HepG2 (cell line): ENCODE results near the gene YTHDF1.

Experiments used
- CREM ChIP-seq, 2 experiments: sonication (generic) in 1 of 2; formaldehyde crosslinking in 1 of 2; IDR thresholded peaks; 2 replicates each; pipeline versions ENCODE4 v1.4.0 to v1.6.1; 2016 to 2020; ENCODE audit warnings: antibody characterized with exemption in 1 of 2, mild to moderate bottlenecking in 1 of 2, missing genetic modification reagents in 1 of 2
- GATAD2A ChIP-seq: IDR thresholded peaks from 2 replicates; pipeline ENCODE4 v1.6.1; 2016
- NONO ChIP-seq, 2 experiments: fragments of 450-650 bp in 1 of 2; sonication (generic) in 1 of 2; formaldehyde crosslinking in 1 of 2; IDR thresholded peaks in 1 of 2; conservative IDR thresholded peaks in 1 of 2; 2 replicates each; pipeline versions ENCODE4 v1.6.1 to v1.8.0; 2017 to 2022; ENCODE audit warnings: mild to moderate bottlenecking in 1 of 2, missing genetic modification reagents in 1 of 2, moderate library complexity in 1 of 2
- NR2C2 ChIP-seq: sonication (generic); formaldehyde crosslinking; IDR thresholded peaks from 2 replicates; pipeline ENCODE4 v1.4.0; 2020; ENCODE audit warnings: missing genetic modification reagents, mild to moderate bottlenecking, moderate library complexity, borderline replicate concordance
- POLR2AphosphoS5 ChIP-seq: IDR thresholded peaks from 2 replicates; pipeline ENCODE4 v1.6.1; 2012; ENCODE audit warnings: low read depth, low read length
- SSRP1 ChIP-seq: IDR thresholded peaks from 2 replicates; pipeline ENCODE4 v1.6.1; 2016; ENCODE audit warnings: control low read depth
- TF ChIP-seq, protein P1 (sequence below), 2 experiments: sonication (generic) in 1 of 2; formaldehyde crosslinking in 1 of 2; IDR thresholded peaks; 2 replicates each; pipeline versions ENCODE4 v1.5.1 to v1.6.1; 2011 to 2020; ENCODE audit warnings: borderline replicate concordance in 1 of 2, low read depth in 1 of 2, low read length in 1 of 2, mild to moderate bottlenecking in 1 of 2, missing genetic modification reagents in 1 of 2, moderate library complexity in 1 of 2
- TF ChIP-seq, protein P2 (sequence below): sonication (generic); formaldehyde crosslinking; IDR thresholded peaks from 2 replicates; pipeline ENCODE4 v1.5.0; 2020; ENCODE audit warnings: mild to moderate bottlenecking, missing genetic modification reagents, moderate library complexity

DNA sequence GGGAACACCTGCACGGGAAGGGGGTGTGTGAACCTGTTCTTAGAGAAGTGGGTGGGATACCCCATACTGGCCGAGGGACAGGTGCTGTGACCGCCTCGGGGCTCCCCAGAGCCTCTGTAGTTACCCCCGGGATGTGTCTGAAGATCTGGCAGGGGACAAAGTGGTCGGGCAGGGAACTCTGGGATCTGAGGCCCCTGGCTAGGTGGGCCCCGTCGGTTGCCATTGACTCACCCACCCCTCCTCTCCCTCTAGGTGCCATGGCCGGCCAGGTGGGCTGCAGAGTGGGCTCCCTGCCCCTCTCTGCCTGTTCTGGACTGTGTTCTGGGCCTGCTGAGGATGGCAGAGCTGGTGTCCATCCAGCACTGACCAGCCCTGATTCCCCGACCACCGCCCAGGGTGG, 24.1 kb upstream of the YTHDF1 start:
- TF ChIP-seq NONO (IDR thresholded peaks at IDR 0.05) (no peak), NONO (CRISPR knock-in tag; conservative IDR thresholded peaks at IDR 0.05) (no peak), POLR2AphosphoS5 (no peak), SSRP1 (CRISPR knock-in tag) (no peak), CREM (IDR thresholded peaks at IDR 0.05) (no peak), CREM (CRISPR knock-in tag; IDR thresholded peaks at IDR 0.05) (no peak), NR2C2 (CRISPR knock-in tag) (no peak), GATAD2A (CRISPR knock-in tag) (no peak)
- TF ChIP-seq, protein P1, sequence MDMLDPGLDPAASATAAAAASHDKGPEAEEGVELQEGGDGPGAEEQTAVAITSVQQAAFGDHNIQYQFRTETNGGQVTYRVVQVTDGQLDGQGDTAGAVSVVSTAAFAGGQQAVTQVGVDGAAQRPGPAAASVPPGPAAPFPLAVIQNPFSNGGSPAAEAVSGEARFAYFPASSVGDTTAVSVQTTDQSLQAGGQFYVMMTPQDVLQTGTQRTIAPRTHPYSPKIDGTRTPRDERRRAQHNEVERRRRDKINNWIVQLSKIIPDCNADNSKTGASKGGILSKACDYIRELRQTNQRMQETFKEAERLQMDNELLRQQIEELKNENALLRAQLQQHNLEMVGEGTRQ (IDR thresholded peaks at IDR 0.05; ENCODE audit: low read depth, low read length): no peak
- TF ChIP-seq, protein P1 (CRISPR knock-in tag; IDR thresholded peaks at IDR 0.05; ENCODE audit: borderline replicate concordance): no peak
- TF ChIP-seq, protein P2, sequence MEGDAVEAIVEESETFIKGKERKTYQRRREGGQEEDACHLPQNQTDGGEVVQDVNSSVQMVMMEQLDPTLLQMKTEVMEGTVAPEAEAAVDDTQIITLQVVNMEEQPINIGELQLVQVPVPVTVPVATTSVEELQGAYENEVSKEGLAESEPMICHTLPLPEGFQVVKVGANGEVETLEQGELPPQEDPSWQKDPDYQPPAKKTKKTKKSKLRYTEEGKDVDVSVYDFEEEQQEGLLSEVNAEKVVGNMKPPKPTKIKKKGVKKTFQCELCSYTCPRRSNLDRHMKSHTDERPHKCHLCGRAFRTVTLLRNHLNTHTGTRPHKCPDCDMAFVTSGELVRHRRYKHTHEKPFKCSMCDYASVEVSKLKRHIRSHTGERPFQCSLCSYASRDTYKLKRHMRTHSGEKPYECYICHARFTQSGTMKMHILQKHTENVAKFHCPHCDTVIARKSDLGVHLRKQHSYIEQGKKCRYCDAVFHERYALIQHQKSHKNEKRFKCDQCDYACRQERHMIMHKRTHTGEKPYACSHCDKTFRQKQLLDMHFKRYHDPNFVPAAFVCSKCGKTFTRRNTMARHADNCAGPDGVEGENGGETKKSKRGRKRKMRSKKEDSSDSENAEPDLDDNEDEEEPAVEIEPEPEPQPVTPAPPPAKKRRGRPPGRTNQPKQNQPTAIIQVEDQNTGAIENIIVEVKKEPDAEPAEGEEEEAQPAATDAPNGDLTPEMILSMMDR (CRISPR knock-in tag): no peak
